H9 (cell line): ENCODE data around the gene RNF213. TPM values are rescaled to one million over a fixed set of nuclear protein-coding genes. Genes with fewer than 3 reads are reported as not detected.

Experiments
- DNase-seq: peaks from one replicate; pipeline ENCODE4 v3.0.0-alpha.2; 2017
- H2AFZ ChIP-seq: one replicate; pipeline ENCODE4 v1.6.1; 2013; ENCODE audit warnings: mild to moderate bottlenecking, low read length, control low read depth, moderate library complexity
- H2AK5ac ChIP-seq: 2 replicates; pipeline ENCODE4 v1.6.1; 2013; ENCODE audit warnings: low read length, control low read depth, mixed read lengths; ENCODE audit not compliant: insufficient read length
- H2BK120ac ChIP-seq: one replicate; pipeline ENCODE4 v1.6.1; 2013; ENCODE audit warnings: low read depth, mild to moderate bottlenecking, low read length, control low read depth, inconsistent platforms; ENCODE audit not compliant: poor library complexity, severe bottlenecking
- H2BK12ac ChIP-seq: 2 replicates; pipeline ENCODE4 v1.6.1; 2013; ENCODE audit warnings: low read length, control low read depth, mixed read lengths, low read depth; ENCODE audit not compliant: insufficient read length
- H2BK15ac ChIP-seq: 2 replicates; pipeline ENCODE4 v1.6.1; 2013; ENCODE audit warnings: low read depth, low read length, control low read depth
- H2BK20ac ChIP-seq: one replicate; pipeline ENCODE4 v1.6.1; 2013; ENCODE audit warnings: low read depth, mild to moderate bottlenecking, low read length, control low read depth, inconsistent platforms; ENCODE audit not compliant: poor library complexity, severe bottlenecking
- H2BK5ac ChIP-seq: 2 replicates; pipeline ENCODE4 v1.6.1; 2013; ENCODE audit warnings: low read length, control low read depth, mixed read lengths; ENCODE audit not compliant: insufficient read length
- H3K14ac ChIP-seq: 2 replicates; pipeline ENCODE4 v1.6.1; 2013; ENCODE audit warnings: low read length, control low read depth; ENCODE audit not compliant: insufficient read depth
- H3K18ac ChIP-seq: 2 replicates; pipeline ENCODE4 v1.6.1; 2013; ENCODE audit warnings: low read depth, mild to moderate bottlenecking, mixed read lengths, low read length, control low read depth; ENCODE audit not compliant: insufficient read length
- H3K23ac ChIP-seq: 2 replicates; pipeline ENCODE4 v1.6.1; 2013; ENCODE audit warnings: low read length, control low read depth, mixed read lengths, low read depth; ENCODE audit not compliant: insufficient read length
- H3K23me2 ChIP-seq: 2 replicates; pipeline ENCODE4 v1.6.1; 2013; ENCODE audit warnings: low read depth, mild to moderate bottlenecking, mixed read lengths, low read length, control low read depth; ENCODE audit not compliant: insufficient read length, poor library complexity, severe bottlenecking
- H3K27ac ChIP-seq: 2 replicates; pipeline ENCODE4 v1.5.1; 2013; ENCODE audit warnings: low read length, control low read depth, mixed read lengths, low read depth; ENCODE audit not compliant: insufficient read length
- H3K27me3 ChIP-seq: 2 replicates; pipeline ENCODE4 v1.6.1; 2013; ENCODE audit warnings: low read length, control low read depth, inconsistent platforms; ENCODE audit not compliant: insufficient read depth
- H3K4ac ChIP-seq: 2 replicates; pipeline ENCODE4 v1.6.1; 2013; ENCODE audit warnings: low read depth, mild to moderate bottlenecking, control low read depth, inconsistent platforms, low read length, moderate library complexity
- H3K4me1 ChIP-seq: 2 replicates; pipeline ENCODE4 v1.6.1; 2013; ENCODE audit warnings: low read length, control low read depth, inconsistent platforms; ENCODE audit not compliant: insufficient read depth
- H3K4me2 ChIP-seq: 2 replicates; pipeline ENCODE4 v1.6.1; 2013; ENCODE audit warnings: low read length, control low read depth, mixed read lengths; ENCODE audit not compliant: insufficient read length, insufficient read depth
- H3K56ac ChIP-seq: 2 replicates; pipeline ENCODE4 v1.6.1; 2013; ENCODE audit warnings: low read depth, mild to moderate bottlenecking, mixed read lengths, low read length, control low read depth; ENCODE audit not compliant: insufficient read length
- H3K79me1 ChIP-seq: 2 replicates; pipeline ENCODE4 v1.6.1; 2013; ENCODE audit warnings: low read depth, mild to moderate bottlenecking, moderate library complexity, low read length, control low read depth, inconsistent platforms; ENCODE audit not compliant: insufficient read depth, poor library complexity, severe bottlenecking
- H3K79me2 ChIP-seq: 2 replicates; pipeline ENCODE4 v1.6.1; 2013; ENCODE audit warnings: low read length, control low read depth, inconsistent platforms; ENCODE audit not compliant: insufficient read depth
- H3K9ac ChIP-seq: 2 replicates; pipeline ENCODE4 v1.6.1; 2013; ENCODE audit warnings: low read length, control low read depth, mixed read lengths; ENCODE audit not compliant: insufficient read length; ENCODE audit errors: extremely low read depth
- H3K9me3 ChIP-seq: one replicate; pipeline ENCODE4 v1.6.1; 2013; ENCODE audit warnings: low read depth, low read length, inconsistent platforms; ENCODE audit not compliant: control insufficient read depth
- H3T11ph ChIP-seq: one replicate; pipeline ENCODE4 v1.6.1; 2013; ENCODE audit warnings: mild to moderate bottlenecking, low read length, control low read depth, inconsistent platforms
- H4K20me1 ChIP-seq: one replicate; pipeline ENCODE4 v1.6.1; 2013; ENCODE audit not compliant: control insufficient read depth, insufficient read length, insufficient read depth
- H4K5ac ChIP-seq: 2 replicates; pipeline ENCODE4 v1.6.1; 2013; ENCODE audit warnings: low read depth, mild to moderate bottlenecking, mixed read lengths, low read length, control low read depth; ENCODE audit not compliant: insufficient read length
- H4K8ac ChIP-seq: replicated peaks from 2 replicates; pipeline ENCODE4 v1.6.1; 2013; ENCODE audit warnings: low read length, control low read depth, mixed read lengths, low read depth; ENCODE audit not compliant: insufficient read length
- H4K91ac ChIP-seq: 2 replicates; pipeline ENCODE4 v1.6.1; 2013; ENCODE audit warnings: low read depth, mild to moderate bottlenecking, moderate library complexity, mixed read lengths, low read length, control low read depth; ENCODE audit not compliant: insufficient read length
- H3K27ac Mint-ChIP-seq, 3 experiments: 2 replicates in 2 of 3; 3 replicates in 1 of 3; pipeline ENCODE4 v1.8.0; 2020 to 2021; ENCODE audit warnings: mixed read lengths in 3 of 3, mild to moderate bottlenecking in 1 of 3, moderate library complexity in 1 of 3
- H3K27me3 Mint-ChIP-seq: 2 replicates; pipeline ENCODE4 v1.8.0; 2021; ENCODE audit warnings: low read depth, mild to moderate bottlenecking, moderate library complexity, mixed read lengths
- H3K36me3 Mint-ChIP-seq, 3 experiments: 2 replicates in 2 of 3; 3 replicates in 1 of 3; pipeline ENCODE4 v1.8.0; 2020 to 2021; ENCODE audit warnings: low read depth in 3 of 3, mixed read lengths in 3 of 3; ENCODE audit not compliant: insufficient read depth in 1 of 3
- H3K4me1 Mint-ChIP-seq, 2 experiments: 2 replicates each; pipeline ENCODE4 v1.8.0; 2020; ENCODE audit warnings: mixed read lengths in 2 of 2
- H3K4me3 Mint-ChIP-seq, 2 experiments: 2 replicates in 1 of 2; 3 replicates in 1 of 2; pipeline ENCODE4 v1.8.0; 2020 to 2021; ENCODE audit warnings: mild to moderate bottlenecking in 2 of 2, mixed read lengths in 2 of 2, moderate library complexity in 1 of 2
- H3K9me3 Mint-ChIP-seq, 2 experiments: 2 replicates in 1 of 2; 3 replicates in 1 of 2; pipeline ENCODE4 v1.8.0; 2020; ENCODE audit warnings: mild to moderate bottlenecking in 2 of 2, mixed read lengths in 2 of 2, moderate library complexity in 1 of 2
- CTCF ChIP-seq: fragments of 200-600 bp; sonication (generic); conservative IDR thresholded peaks from 3 replicates; pipeline ENCODE4 v1.8.0; 2021; ENCODE audit warnings: antibody characterized with exemption, mild to moderate bottlenecking
- WGBS: extraction: QIAGEN DNeasy Blood & Tissue Kit; methylation state at CpG from one replicate; pipeline ENCODE4 v1.1.7; 2013; ENCODE audit warnings: missing lambda C conversion rate, low lambda C conversion rate, mixed read lengths; ENCODE audit not compliant: insufficient read length; ENCODE audit errors: extremely low coverage; 5-methylcytosine and 5-hydroxymethylcytosine counted together
- total RNA-seq: library from RNA; stranded (reverse); gene quantifications from 2 replicates; pipeline ENCODE4 v1.2.1, GENCODE V29; 2021

RNF213 gene
- total RNA-seq, 1 experiment from 2014 or later, result 34.3 TPM

GRCh38 chr17:80270836-80271235 is 10.2 kb downstream of the RNF213 start:
- Histone ChIP-seq H3K79me2 (no peaks in the 10 kb centered on the region), H3K14ac (no peak overlapping the region), H2BK15ac (no peak overlapping the region), H2BK120ac (no peak overlapping the region), H3K4ac (no peak overlapping the region), H3K56ac (no peak overlapping the region), H4K5ac (no peak overlapping the region), H4K91ac (no peak overlapping the region), H3K4me2 (peak overlapping the region; percentile 13), H3K27ac (no peak overlapping the region), H3K79me1 (no peaks in the 10 kb centered on the region), H2BK20ac (no peak overlapping the region), H2AK5ac (no peak overlapping the region), H3K9me3 (no peaks in the 10 kb centered on the region), H2BK5ac (no peak overlapping the region), H2AFZ (no peak overlapping the region), H3K23ac (no peak overlapping the region), H4K8ac (no peak overlapping the region), H3T11ph (no peak overlapping the region), H3K9ac (no peak overlapping the region), H3K23me2 (no peaks in the 10 kb centered on the region), H3K4me1 (peaks cover 9% of the 10 kb centered on the region; the same call in 1 of the 2 replicates), H3K18ac (no peak overlapping the region), H3K27me3 (no peaks in the 10 kb centered on the region), H2BK12ac (no peak overlapping the region), H4K20me1 (no peaks in the 10 kb centered on the region)
- Mint-ChIP-seq H3K36me3 (peaks cover 10 to 24% (median 16%) of the 10 kb centered on the region in 3 experiments; a peak in 6 of 7 replicates), H3K27ac (peak overlapping the region; percentile 53 to 92 (median 68); a peak in 5 of 7 replicates), H3K27me3 (no peaks in the 10 kb centered on the region), H3K4me3 (peak overlapping the region; percentile 21 to 46; a peak in 3 of 5 replicates), H3K9me3 (peaks cover 0 to 2% of the 10 kb centered on the region in 2 experiments; a peak in 2 of 5 replicates), H3K4me1 (peaks cover 5% of the 10 kb centered on the region in 2 experiments)
- no peak for TF ChIP-seq CTCF
- WGBS, result no CpG with 5 or more reads among the region's 4 CpGs
- DNase-seq, result peak; percentile 93
